Measurements from ENCODE around the gene BRD3OS.
A peak's percentile ranks its signal among the peaks of the same experiment; 100 is the strongest.

BRD3OS gene

GRCh38 chr9:134007571-134007970 lies 17.7 kb upstream of the BRD3OS start:
- H3K4me1 ChIP-seq (ENCODE audit: control insufficient read depth, insufficient read depth, low read depth, low read length): no peaks in the 10 kb centered on the region
- H3K79me1 ChIP-seq (replicated peaks; ENCODE audit: low read length, poor library complexity, severe bottlenecking): no peaks in the 10 kb centered on the region
- H3K27ac ChIP-seq (ENCODE audit: low read length, poor library complexity, severe bottlenecking): no peak overlapping the region
- H2BK15ac ChIP-seq (ENCODE audit: low read depth, poor library complexity, severe bottlenecking): no peak overlapping the region
- H2BK5ac ChIP-seq (ENCODE audit: low read depth, low read length, poor library complexity, severe bottlenecking): no peak overlapping the region
- H2AK5ac ChIP-seq (ENCODE audit: low read length, severe bottlenecking): no peak overlapping the region
- H3K18ac ChIP-seq (ENCODE audit: low read depth in 1 of 2, low read length in 2 of 2): no peak overlapping the region
- H2BK120ac ChIP-seq (ENCODE audit: low read depth, low read length): no peak overlapping the region
- H3K4me3 ChIP-seq (ENCODE audit: insufficient read depth in 1 of 2, low read depth in 1 of 2, low read length in 2 of 2): no peak overlapping the region
- H3K4me2 ChIP-seq (ENCODE audit: low read length, poor library complexity, severe bottlenecking): no peak overlapping the region
- no peak overlapping the region for H4K91ac ChIP-seq (ENCODE audit: low read length)
- no peak overlapping the region for H3K14ac ChIP-seq (ENCODE audit: low read length in 2 of 2)
- no peak overlapping the region for H3K4ac ChIP-seq (ENCODE audit: low read depth in 1 of 2, low read length in 2 of 2)
- peaks cover 0 to 46% of the 10 kb centered on the region in 2 experiments for H3K27me3 ChIP-seq (ENCODE audit: control insufficient read depth in 1 of 2, insufficient read depth in 1 of 2, low read length in 2 of 2)
- H3K36me3 ChIP-seq (ENCODE audit: control insufficient read depth in 1 of 2, insufficient read depth in 2 of 2, low read depth in 1 of 2, low read length in 2 of 2): no peaks in the 10 kb centered on the region
- H3K23ac ChIP-seq (ENCODE audit: low read length in 2 of 2): no peak overlapping the region
- no peak overlapping the region for H2AFZ ChIP-seq (ENCODE audit: low read depth, low read length)
- no peaks in the 10 kb centered on the region for H3K9me3 ChIP-seq (ENCODE audit: control insufficient read depth, low read length)
- H4K8ac ChIP-seq (ENCODE audit: low read length): no peak overlapping the region
- no peak for DNase-seq
- H2BK12ac ChIP-seq (ENCODE audit: low read length in 2 of 2): no peak overlapping the region
- 91% methylated on average over 8 of the region's 9 CpGs for WGBS
- no peak overlapping the region for H3K9ac ChIP-seq (ENCODE audit: low read length)

GRCh38 chr9:134010310-134011173 lies 14.7 kb upstream of the BRD3OS start:
- 89% methylated on average over 18 of the region's 20 CpGs for WGBS
- H2AFZ ChIP-seq (ENCODE audit: low read depth, low read length): no peak overlapping the region
- no peaks in the 10 kb centered on the region for H3K36me3 ChIP-seq (ENCODE audit: control insufficient read depth in 1 of 2, insufficient read depth in 2 of 2, low read depth in 1 of 2, low read length in 2 of 2)

GRCh38 chr9:134011401-134011800 lies 13.9 kb upstream of the BRD3OS start:
- Histone ChIP-seq H3K14ac (ENCODE audit: low read length in 2 of 2) (no peak overlapping the region), H3K9me3 (ENCODE audit: control insufficient read depth, low read length) (no peaks in the 10 kb centered on the region)

More at GRCh38 chr9:134010310-134011173, 14.7 kb upstream of the BRD3OS start:
- Histone ChIP-seq H3K79me1 (replicated peaks; ENCODE audit: low read length, poor library complexity, severe bottlenecking) (no peaks in the 10 kb centered on the region), H3K4ac (ENCODE audit: low read depth in 1 of 2, low read length in 2 of 2) (no peak overlapping the region), H3K9ac (ENCODE audit: low read length) (no peak overlapping the region), H3K4me3 (ENCODE audit: insufficient read depth in 1 of 2, low read depth in 1 of 2, low read length in 2 of 2) (no peak overlapping the region), H3K18ac (ENCODE audit: low read depth in 1 of 2, low read length in 2 of 2) (no peak overlapping the region), H3K23ac (ENCODE audit: low read length in 2 of 2) (no peak overlapping the region), H2BK12ac (ENCODE audit: low read length in 2 of 2) (no peak overlapping the region), H4K8ac (ENCODE audit: low read length) (no peak overlapping the region), H3K27ac (ENCODE audit: low read length, poor library complexity, severe bottlenecking) (no peak overlapping the region), H2BK15ac (ENCODE audit: low read depth, poor library complexity, severe bottlenecking) (no peak overlapping the region), H3K14ac (ENCODE audit: low read length in 2 of 2) (no peak overlapping the region), H3K27me3 (ENCODE audit: control insufficient read depth in 1 of 2, insufficient read depth in 1 of 2, low read length in 2 of 2) (peaks cover 0 to 25% of the 10 kb centered on the region in 2 experiments), H4K91ac (ENCODE audit: low read length) (no peak overlapping the region), H2BK5ac (ENCODE audit: low read depth, low read length, poor library complexity, severe bottlenecking) (no peak overlapping the region), H2BK120ac (ENCODE audit: low read depth, low read length) (no peak overlapping the region), H3K4me2 (ENCODE audit: low read length, poor library complexity, severe bottlenecking) (no peak overlapping the region), H3K9me3 (ENCODE audit: control insufficient read depth, low read length) (no peaks in the 10 kb centered on the region), H3K4me1 (ENCODE audit: control insufficient read depth, insufficient read depth, low read depth, low read length) (peaks cover 4% of the 10 kb centered on the region), H2AK5ac (ENCODE audit: low read length, severe bottlenecking) (no peak overlapping the region)
- DNase-seq: no peak

DNA sequence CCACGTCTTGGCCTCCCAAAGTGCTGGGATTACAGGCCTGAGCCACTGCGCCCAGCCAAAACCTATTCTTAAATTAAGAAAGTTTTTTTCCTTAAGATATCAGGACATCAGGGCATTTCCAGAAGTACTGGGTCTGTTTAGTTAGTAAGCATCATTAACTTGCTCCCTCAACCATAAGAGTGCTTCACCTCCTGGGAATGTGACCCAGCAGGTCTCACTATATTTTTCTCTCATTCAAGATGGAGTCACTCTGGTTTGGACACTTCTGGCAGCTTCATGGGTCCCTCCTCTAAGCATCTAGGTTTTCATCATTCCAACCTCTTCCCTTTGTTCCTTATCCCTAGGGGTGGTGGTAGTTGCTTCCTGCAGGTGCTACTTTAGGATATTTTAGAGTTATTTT lies 10.3 kb upstream of the BRD3OS start:
- H2BK15ac ChIP-seq (ENCODE audit: low read depth, poor library complexity, severe bottlenecking): no peak overlapping the region
- no peak overlapping the region for H4K91ac ChIP-seq (ENCODE audit: low read length)
- WGBS: 100% methylated on average over 1 of the region's 2 CpGs
- no peak overlapping the region for H2AFZ ChIP-seq (ENCODE audit: low read depth, low read length)
- no peak overlapping the region for H3K14ac ChIP-seq (ENCODE audit: low read length in 2 of 2)
- no peak overlapping the region for H3K23ac ChIP-seq (ENCODE audit: low read length in 2 of 2)
- H3K9me3 ChIP-seq (ENCODE audit: control insufficient read depth, low read length): no peaks in the 10 kb centered on the region
- H3K27me3 ChIP-seq (ENCODE audit: control insufficient read depth in 1 of 2, insufficient read depth in 1 of 2, low read length in 2 of 2): peaks cover 0 to 3% of the 10 kb centered on the region in 2 experiments
- peaks cover 4% of the 10 kb centered on the region for H3K4me1 ChIP-seq (ENCODE audit: control insufficient read depth, insufficient read depth, low read depth, low read length)
- no peak overlapping the region for H3K4me3 ChIP-seq (ENCODE audit: insufficient read depth in 1 of 2, low read depth in 1 of 2, low read length in 2 of 2)
- no peak overlapping the region for H2BK120ac ChIP-seq (ENCODE audit: low read depth, low read length)
- H3K4me2 ChIP-seq (ENCODE audit: low read length, poor library complexity, severe bottlenecking): no peak overlapping the region
- no peak overlapping the region for H3K18ac ChIP-seq (ENCODE audit: low read depth in 1 of 2, low read length in 2 of 2)
- peak overlapping the region; percentile 56 for H3K27ac ChIP-seq (ENCODE audit: low read length, poor library complexity, severe bottlenecking)
- no peak overlapping the region for H4K8ac ChIP-seq (ENCODE audit: low read length)
- no peaks in the 10 kb centered on the region for H3K79me1 ChIP-seq (replicated peaks; ENCODE audit: low read length, poor library complexity, severe bottlenecking)
- no peak overlapping the region for H3K4ac ChIP-seq (ENCODE audit: low read depth in 1 of 2, low read length in 2 of 2)
- no peak overlapping the region for H2BK5ac ChIP-seq (ENCODE audit: low read depth, low read length, poor library complexity, severe bottlenecking)
- DNase-seq: no peak
- H3K36me3 ChIP-seq (ENCODE audit: control insufficient read depth in 1 of 2, insufficient read depth in 2 of 2, low read depth in 1 of 2, low read length in 2 of 2): no peaks in the 10 kb centered on the region
- no peak overlapping the region for H3K9ac ChIP-seq (ENCODE audit: low read length)
- H2AK5ac ChIP-seq (ENCODE audit: low read length, severe bottlenecking): no peak overlapping the region
- H2BK12ac ChIP-seq (ENCODE audit: low read length in 2 of 2): no peak overlapping the region

More at GRCh38 chr9:134011401-134011800, 13.9 kb upstream of the BRD3OS start:
- Histone ChIP-seq H3K27me3 (ENCODE audit: control insufficient read depth in 1 of 2, insufficient read depth in 1 of 2, low read length in 2 of 2) (peaks cover 0 to 25% of the 10 kb centered on the region in 2 experiments), H3K18ac (ENCODE audit: low read depth in 1 of 2, low read length in 2 of 2) (no peak overlapping the region), H3K79me1 (replicated peaks; ENCODE audit: low read length, poor library complexity, severe bottlenecking) (no peaks in the 10 kb centered on the region), H3K36me3 (ENCODE audit: control insufficient read depth in 1 of 2, insufficient read depth in 2 of 2, low read depth in 1 of 2, low read length in 2 of 2) (no peaks in the 10 kb centered on the region), H3K23ac (ENCODE audit: low read length in 2 of 2) (no peak overlapping the region), H2BK12ac (ENCODE audit: low read length in 2 of 2) (no peak overlapping the region), H3K4ac (ENCODE audit: low read depth in 1 of 2, low read length in 2 of 2) (no peak overlapping the region), H3K27ac (ENCODE audit: low read length, poor library complexity, severe bottlenecking) (no peak overlapping the region), H4K91ac (ENCODE audit: low read length) (no peak overlapping the region), H2AFZ (ENCODE audit: low read depth, low read length) (no peak overlapping the region), H4K8ac (ENCODE audit: low read length) (no peak overlapping the region), H2BK15ac (ENCODE audit: low read depth, poor library complexity, severe bottlenecking) (no peak overlapping the region), H2BK5ac (ENCODE audit: low read depth, low read length, poor library complexity, severe bottlenecking) (no peak overlapping the region), H3K4me3 (ENCODE audit: insufficient read depth in 1 of 2, low read depth in 1 of 2, low read length in 2 of 2) (no peak overlapping the region), H2AK5ac (ENCODE audit: low read length, severe bottlenecking) (no peak overlapping the region), H2BK120ac (ENCODE audit: low read depth, low read length) (no peak overlapping the region), H3K4me1 (ENCODE audit: control insufficient read depth, insufficient read depth, low read depth, low read length) (peaks cover 4% of the 10 kb centered on the region), H3K9ac (ENCODE audit: low read length) (no peak overlapping the region), H3K4me2 (ENCODE audit: low read length, poor library complexity, severe bottlenecking) (no peak overlapping the region)
- WGBS: 96% methylated on average over 4 of the region's 6 CpGs
- no peak for DNase-seq
